IMR-90 (cell line): ENCODE results near the gene EBI3. TPM values are rescaled to one million over a fixed set of nuclear protein-coding genes. Genes with fewer than 3 reads are reported as not detected.

ENCODE experiments used
- ATAC-seq: fragments of 200-7000 bp; cut with Tn5 transposase; 2 replicates; pipeline ENCODE4 v1.9.1; 2020; ENCODE audit warnings: low read depth, mild to moderate bottlenecking, moderate library complexity
- BruUV-seq: library from RNA; stranded (reverse); fragments of 400-500 nt; replicated peaks from 2 replicates; lab custom pipeline; 2021; lab: Mats Ljungman, UMichigan
- CTCF ChIA-PET: fragments of 300-600 bp; formaldehyde crosslinking; extraction: SDS; loops from one replicate; lab custom pipeline; 2021; ENCODE audit warnings: antibody characterized with exemption; lab: Yijun Ruan, JAX
- POLR2A ChIA-PET: fragments of 300-600 bp; sonication (Branson Sonifier 250); formaldehyde crosslinking; loops from one replicate; lab custom pipeline; 2022; ENCODE audit warnings: antibody characterized with exemption; ENCODE audit not compliant: unreplicated experiment; lab: Charles Lee
- DNase-seq: peaks from one replicate; pipeline ENCODE4 v3.0.0; 2013
- H2AFZ ChIP-seq: replicated peaks from 2 replicates; pipeline ENCODE3; 2013; ENCODE audit warnings: low read length, mild to moderate bottlenecking; ENCODE audit not compliant: poor library complexity
- H2AK5ac ChIP-seq: 2 replicates; pipeline ENCODE4 v1.6.1; 2013; ENCODE audit warnings: low read depth, low read length, inconsistent platforms
- H2AK9ac ChIP-seq: replicated peaks from 2 replicates; pipeline ENCODE3; 2013; ENCODE audit warnings: mild to moderate bottlenecking, low read depth, low read length, moderate library complexity; ENCODE audit not compliant: poor library complexity
- H2BK120ac ChIP-seq: 2 replicates; pipeline ENCODE4 v1.6.1; 2013; ENCODE audit warnings: low read depth, low read length, inconsistent platforms
- H2BK15ac ChIP-seq: 3 replicates; pipeline ENCODE4 v1.6.1; 2013; ENCODE audit warnings: low read depth, low read length, inconsistent platforms
- H2BK20ac ChIP-seq: 2 replicates; pipeline ENCODE4 v1.6.1; 2013; ENCODE audit warnings: low read depth, mild to moderate bottlenecking, inconsistent platforms, low read length, moderate library complexity
- H2BK5ac ChIP-seq: 2 replicates; pipeline ENCODE4 v1.6.1; 2013; ENCODE audit warnings: mild to moderate bottlenecking, low read depth, low read length, inconsistent platforms; ENCODE audit not compliant: poor library complexity, severe bottlenecking
- H3K14ac ChIP-seq: replicated peaks from 2 replicates; pipeline ENCODE4 v1.6.1; 2013; ENCODE audit warnings: low read depth, low read length, inconsistent platforms
- H3K18ac ChIP-seq: 2 replicates; pipeline ENCODE4 v1.6.1; 2013; ENCODE audit warnings: low read depth, low read length, control low read depth
- H3K23ac ChIP-seq: 2 replicates; pipeline ENCODE4 v1.6.1; 2013; ENCODE audit warnings: low read depth, low read length, inconsistent platforms
- H3K27ac ChIP-seq: 2 replicates; pipeline ENCODE4 v1.5.1; 2013; ENCODE audit warnings: mild to moderate bottlenecking, control low read depth, low read length; ENCODE audit not compliant: insufficient read depth
- H3K27me3 ChIP-seq: 2 replicates; pipeline ENCODE4 v1.6.1; 2013; ENCODE audit warnings: low read length; ENCODE audit not compliant: control insufficient read depth, insufficient read depth
- H3K36me3 ChIP-seq: 2 replicates; pipeline ENCODE4 v1.6.1; 2013; ENCODE audit warnings: low read length, mixed read lengths; ENCODE audit not compliant: control insufficient read depth, insufficient read depth
- H3K4ac ChIP-seq: 2 replicates; pipeline ENCODE4 v1.6.1; 2013; ENCODE audit warnings: low read depth, low read length, inconsistent platforms
- H3K4me1 ChIP-seq: 2 replicates; pipeline ENCODE4 v1.6.1; 2013; ENCODE audit warnings: low read length, mixed read lengths; ENCODE audit not compliant: control insufficient read depth, insufficient read depth
- H3K4me2 ChIP-seq: 2 replicates; pipeline ENCODE4 v1.6.1; 2013; ENCODE audit warnings: low read depth, mild to moderate bottlenecking, control low read depth, low read length, moderate library complexity
- H3K4me3 ChIP-seq: 2 replicates; pipeline ENCODE4 v1.5.1; 2013; ENCODE audit warnings: low read depth, mild to moderate bottlenecking, control low read depth, low read length, moderate library complexity; ENCODE audit not compliant: insufficient read depth
- H3K56ac ChIP-seq: 2 replicates; pipeline ENCODE4 v1.6.1; 2013; ENCODE audit warnings: low read length, inconsistent platforms; ENCODE audit not compliant: insufficient read depth; ENCODE audit errors: extremely low read depth
- H3K79me1 ChIP-seq, 2 experiments: 2 replicates each; pipeline ENCODE4 v1.6.1; 2013; ENCODE audit warnings: low read length in 2 of 2, inconsistent platforms in 1 of 2, low read depth in 1 of 2
- H3K9ac ChIP-seq: 2 replicates; pipeline ENCODE4 v1.6.1; 2013; ENCODE audit warnings: low read depth, low read length, control low read depth
- H3K9me1 ChIP-seq: 2 replicates; pipeline ENCODE4 v1.6.1; 2013; ENCODE audit warnings: low read length, inconsistent platforms; ENCODE audit not compliant: insufficient read depth
- H3K9me3 ChIP-seq: 2 replicates; pipeline ENCODE4 v1.6.1; 2013; ENCODE audit warnings: low read length; ENCODE audit not compliant: control insufficient read depth, insufficient read depth
- H4K20me1 ChIP-seq: 2 replicates; pipeline ENCODE4 v1.6.1; 2013; ENCODE audit warnings: low read length, inconsistent platforms; ENCODE audit not compliant: insufficient read depth
- H4K5ac ChIP-seq: 2 replicates; pipeline ENCODE4 v1.6.1; 2013; ENCODE audit warnings: mild to moderate bottlenecking, low read depth, low read length, control low read depth
- H4K8ac ChIP-seq, 2 experiments: 2 replicates each; pipeline ENCODE4 v1.6.1; 2013; ENCODE audit warnings: low read depth in 2 of 2, low read length in 2 of 2, control low read depth in 1 of 2, inconsistent platforms in 1 of 2
- H4K91ac ChIP-seq: 2 replicates; pipeline ENCODE4 v1.6.1; 2013; ENCODE audit warnings: low read depth, low read length, inconsistent platforms; ENCODE audit not compliant: insufficient read depth
- BHLHE40 ChIP-seq: fragments of 150-350 bp; IDR thresholded peaks from 2 replicates; pipeline ENCODE4 v1.6.1; 2016; ENCODE audit warnings: mild to moderate bottlenecking, low read depth, low read length
- CEBPB ChIP-seq: IDR thresholded peaks from 2 replicates; pipeline ENCODE4 v1.6.1; 2012; ENCODE audit warnings: low read depth, low read length, improper control_type of control experiment
- CHD1 ChIP-seq: IDR thresholded peaks from 2 replicates; pipeline ENCODE4 v1.6.1; 2012; ENCODE audit warnings: low read depth, low read length, improper control_type of control experiment
- FOS ChIP-seq: fragments of 150-350 bp; IDR thresholded peaks from 2 replicates; pipeline ENCODE4 v1.6.1; 2016; ENCODE audit warnings: low read depth, low read length
- MAFK ChIP-seq: IDR thresholded peaks from 2 replicates; pipeline ENCODE4 v1.6.1; 2012; ENCODE audit warnings: low read depth, low read length, improper control_type of control experiment
- MAZ ChIP-seq: IDR thresholded peaks from 2 replicates; pipeline ENCODE4 v1.6.1; 2012; ENCODE audit warnings: low read depth, mild to moderate bottlenecking, low read length, improper control_type of control experiment, moderate library complexity, borderline replicate concordance
- MXI1 ChIP-seq: IDR thresholded peaks from 2 replicates; pipeline ENCODE4 v1.6.1; 2012; ENCODE audit warnings: low read depth, mild to moderate bottlenecking, low read length, moderate library complexity, borderline replicate concordance
- NFE2L2 ChIP-seq: fragments of 150-350 bp; IDR thresholded peaks from 2 replicates; pipeline ENCODE4 v1.6.1; 2016; ENCODE audit warnings: low read depth, mild to moderate bottlenecking, low read length
- POLR2A ChIP-seq: IDR thresholded peaks from 2 replicates; pipeline ENCODE4 v1.6.1; 2012; ENCODE audit warnings: mild to moderate bottlenecking, low read depth, low read length
- RAD21 ChIP-seq: IDR thresholded peaks from 2 replicates; pipeline ENCODE4 v1.6.1; 2012; ENCODE audit warnings: low read length, improper control_type of control experiment
- RCOR1 ChIP-seq: IDR thresholded peaks from 2 replicates; pipeline ENCODE4 v1.6.1; 2012; ENCODE audit warnings: mild to moderate bottlenecking, low read length, improper control_type of control experiment; ENCODE audit not compliant: insufficient replicate concordance
- RFX5 ChIP-seq: IDR thresholded peaks from 2 replicates; pipeline ENCODE4 v1.8.0; 2012; ENCODE audit warnings: low read depth, mild to moderate bottlenecking, low read length, moderate library complexity
- SMC3 ChIP-seq: fragments of 150-350 bp; IDR thresholded peaks from 2 replicates; pipeline ENCODE4 v1.6.1; 2016; ENCODE audit warnings: low read depth, mild to moderate bottlenecking, antibody characterized with exemption, low read length, moderate library complexity
- USF2 ChIP-seq: fragments of 150-350 bp; IDR thresholded peaks from 2 replicates; pipeline ENCODE4 v1.6.1; 2017; ENCODE audit warnings: mild to moderate bottlenecking, antibody characterized with exemption, low read length, low read depth
- WGBS, 2 experiments: methylation state at CpG; one replicate each; pipeline versions ENCODE4 v1.1.5 to v1.1.7; 2013; ENCODE audit warnings: missing lambda C conversion rate in 2 of 2; ENCODE audit not compliant: insufficient read length in 1 of 2; ENCODE audit errors: extremely low coverage in 2 of 2; 5-methylcytosine and 5-hydroxymethylcytosine counted together
- dilution Hi-C: fragments of 300-500 bp; cut with HindIII; formaldehyde crosslinking; loops from one replicate; pipeline ENCODE4 v1.14.3; 2018; ENCODE audit warnings: low sequenced_read_pairs; ENCODE audit not compliant: unreplicated experiment
- in situ Hi-C: fragments of 300-500 bp; cut with MboI; formaldehyde crosslinking; loops from 3 replicates; pipeline ENCODE4 v1.14.3; 2019; ENCODE audit warnings: low sequenced_read_pairs, inconsistent platforms, mixed read lengths
- intact Hi-C: fragments of 100-400 bp; cut with micrococcal nuclease; formaldehyde crosslinking; loops from 2 replicates; pipeline ENCODE4 v1.10.0; 2022
- polyA plus RNA-seq, 3 experiments: library from polyadenylated mRNA; depleted of rRNA; stranded (reverse); fragments of >200 nt; gene quantifications; 2 replicates each; pipeline ENCODE4 v1.2.3, GENCODE V29; 2012; ENCODE audit warnings: low replicate concordance in 1 of 3
- total RNA-seq: library from RNA; depleted of rRNA; stranded (reverse); fragments of >200 nt; gene quantifications from 2 replicates; pipeline ENCODE4 v1.2.3, GENCODE V29; 2012
- TF ChIP-seq, protein P1 (sequence below): conservative IDR thresholded peaks from 2 replicates; pipeline ENCODE4 v1.5.1; 2012; ENCODE audit warnings: mild to moderate bottlenecking, low read depth, low read length, improper control_type of control experiment
- TF ChIP-seq, protein P2 (sequence below): fragments of 150-350 bp; IDR thresholded peaks from 2 replicates; pipeline ENCODE4 v1.6.1; 2016; ENCODE audit warnings: low read depth, mild to moderate bottlenecking, low read length, moderate library complexity, borderline replicate concordance

The EBI3 gene
- total and polyA plus RNA-seq, 2 of the 4 experiments (the other 2 are of a cell fraction) = 0.36 to 2.7 TPM

DNA sequence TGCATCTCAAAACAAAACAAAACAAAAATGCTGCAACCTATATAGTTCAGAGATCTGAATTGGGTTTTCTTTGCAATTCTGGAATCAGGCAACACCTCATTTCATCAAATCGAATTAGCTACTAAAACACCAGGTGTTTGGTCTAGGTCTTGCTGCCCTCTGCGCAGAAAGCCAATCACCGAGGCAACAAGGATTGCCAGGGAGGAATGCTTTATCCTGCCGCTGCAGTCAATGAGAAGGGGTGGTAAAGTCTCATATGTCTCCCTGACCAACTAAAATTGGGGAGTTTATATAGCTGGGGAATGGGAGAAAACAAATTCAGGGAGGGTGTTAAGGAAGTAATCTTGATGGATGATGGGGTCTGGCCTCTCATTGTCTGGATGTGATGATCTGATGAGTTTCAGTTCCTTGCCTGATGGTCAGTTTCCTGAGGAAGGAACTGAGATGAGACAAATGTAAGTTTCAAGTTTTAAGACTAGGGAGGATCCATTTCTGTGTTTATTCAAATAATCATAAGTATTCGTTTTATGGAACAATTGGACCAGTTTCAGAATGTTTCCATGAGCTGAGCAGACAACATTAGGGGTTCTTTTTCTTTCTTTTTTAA, 12.6 kb downstream of the EBI3 start:
- Histone ChIP-seq H2BK5ac (no peak overlapping the region), H4K20me1 (no peaks in the 10 kb centered on the region), H3K18ac (no peak overlapping the region), H3K79me1 (peaks cover 0 to 3% of the 10 kb centered on the region in 2 experiments; a peak in 1 of 4 replicates), H2AK9ac (no peak overlapping the region), H3K4me1 (no peaks in the 10 kb centered on the region), H3K9ac (no peak overlapping the region), H3K9me3 (peaks cover 3% of the 10 kb centered on the region), H3K9me1 (0 out of 2 replicates have a peak, but pooled peaks cover 3% of the 10 kb centered on the region), H3K56ac (no peak overlapping the region), H4K91ac (no peak overlapping the region), H4K8ac (no peak overlapping the region), H3K4me2 (no peak overlapping the region), H4K5ac (no peak overlapping the region), H3K4me3 (no peak overlapping the region), H2AFZ (no peak overlapping the region), H3K14ac (no peak overlapping the region), H3K23ac (no peak overlapping the region), H3K27ac (no peak overlapping the region), H2AK5ac (no peak overlapping the region), H2BK15ac (no peak overlapping the region), H2BK120ac (no peak overlapping the region), H3K36me3 (no peaks in the 10 kb centered on the region), H3K4ac (no peak overlapping the region), H3K27me3 (peaks cover 1% of the 10 kb centered on the region; the same call in 1 of the 2 replicates), H2BK20ac (no peak overlapping the region)
- DNase-seq = no peak
- intact Hi-C loops (no loop called here), dilution Hi-C loops (no loop called here), in situ Hi-C loops (no loop called here)
- ChIA-PET CTCF (no interaction called here), POLR2A (no interaction called here)
- WGBS, 2 experiments = 75% methylated on average over 4 of the region's 5 CpGs; no CpG with 5 or more reads in 1 of the 2 experiments
- no peak for ATAC-seq
- TF ChIP-seq MAFK = no peak
- TF ChIP-seq CHD1 = no peak
- TF ChIP-seq NFE2L2 = no peak
- no peak for TF ChIP-seq USF2
- TF ChIP-seq CEBPB = no peak
- TF ChIP-seq POLR2A = no peak
- TF ChIP-seq SMC3 = no peak
- TF ChIP-seq MXI1 = no peak
- TF ChIP-seq, protein P1, sequence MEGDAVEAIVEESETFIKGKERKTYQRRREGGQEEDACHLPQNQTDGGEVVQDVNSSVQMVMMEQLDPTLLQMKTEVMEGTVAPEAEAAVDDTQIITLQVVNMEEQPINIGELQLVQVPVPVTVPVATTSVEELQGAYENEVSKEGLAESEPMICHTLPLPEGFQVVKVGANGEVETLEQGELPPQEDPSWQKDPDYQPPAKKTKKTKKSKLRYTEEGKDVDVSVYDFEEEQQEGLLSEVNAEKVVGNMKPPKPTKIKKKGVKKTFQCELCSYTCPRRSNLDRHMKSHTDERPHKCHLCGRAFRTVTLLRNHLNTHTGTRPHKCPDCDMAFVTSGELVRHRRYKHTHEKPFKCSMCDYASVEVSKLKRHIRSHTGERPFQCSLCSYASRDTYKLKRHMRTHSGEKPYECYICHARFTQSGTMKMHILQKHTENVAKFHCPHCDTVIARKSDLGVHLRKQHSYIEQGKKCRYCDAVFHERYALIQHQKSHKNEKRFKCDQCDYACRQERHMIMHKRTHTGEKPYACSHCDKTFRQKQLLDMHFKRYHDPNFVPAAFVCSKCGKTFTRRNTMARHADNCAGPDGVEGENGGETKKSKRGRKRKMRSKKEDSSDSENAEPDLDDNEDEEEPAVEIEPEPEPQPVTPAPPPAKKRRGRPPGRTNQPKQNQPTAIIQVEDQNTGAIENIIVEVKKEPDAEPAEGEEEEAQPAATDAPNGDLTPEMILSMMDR = no peak
- TF ChIP-seq, protein P2, sequence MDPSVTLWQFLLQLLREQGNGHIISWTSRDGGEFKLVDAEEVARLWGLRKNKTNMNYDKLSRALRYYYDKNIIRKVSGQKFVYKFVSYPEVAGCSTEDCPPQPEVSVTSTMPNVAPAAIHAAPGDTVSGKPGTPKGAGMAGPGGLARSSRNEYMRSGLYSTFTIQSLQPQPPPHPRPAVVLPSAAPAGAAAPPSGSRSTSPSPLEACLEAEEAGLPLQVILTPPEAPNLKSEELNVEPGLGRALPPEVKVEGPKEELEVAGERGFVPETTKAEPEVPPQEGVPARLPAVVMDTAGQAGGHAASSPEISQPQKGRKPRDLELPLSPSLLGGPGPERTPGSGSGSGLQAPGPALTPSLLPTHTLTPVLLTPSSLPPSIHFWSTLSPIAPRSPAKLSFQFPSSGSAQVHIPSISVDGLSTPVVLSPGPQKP = no peak
- no peak for TF ChIP-seq FOS
- no peak for TF ChIP-seq MAZ
- no peak for TF ChIP-seq RAD21
- TF ChIP-seq RFX5 = no peak
- no peak for TF ChIP-seq RCOR1
- TF ChIP-seq BHLHE40 = no peak
- BruUV-seq = no TSS peak
